WTC11 (cell line): ENCODE results near the gene OR5J2. TPM values are rescaled to one million over a fixed set of nuclear protein-coding genes. Genes with fewer than 3 reads are reported as not detected.

Source experiments
- ATAC-seq: fragments of 200-7000 bp; cut with Tn5 transposase; 2 replicates; pipeline ENCODE4 v1.10.0; 2021; ENCODE audit warnings: mild to moderate bottlenecking, moderate library complexity
- Bru-seq: library from RNA; stranded (reverse); fragments of 400-500 nt; gene quantifications from one replicate; lab custom pipeline; 2021; lab: Mats Ljungman, UMichigan
- CTCF ChIA-PET: fragments of 300-600 bp; sonication (Branson Sonifier 250); formaldehyde crosslinking; loops from one replicate; lab custom pipeline; 2021; ENCODE audit warnings: antibody characterized with exemption; lab: Charles Lee
- POLR2A ChIA-PET: fragments of 350-600 bp; sonication (Branson Sonifier 250); formaldehyde crosslinking; loops from one replicate; lab custom pipeline; 2021; ENCODE audit warnings: antibody characterized with exemption; lab: Charles Lee
- DNase-seq: peaks from one replicate; pipeline ENCODE4 v3.0.0; 2021; ENCODE audit warnings: low spot score
- H3K27ac Mint-ChIP-seq: 2 replicates; pipeline ENCODE4 v1.8.0; 2021; ENCODE audit warnings: mixed read lengths
- H3K27me3 Mint-ChIP-seq: 2 replicates; pipeline ENCODE4 v1.8.0; 2021; ENCODE audit warnings: low read depth, mild to moderate bottlenecking, moderate library complexity, mixed read lengths
- H3K36me3 Mint-ChIP-seq: 2 replicates; pipeline ENCODE4 v1.8.0; 2021; ENCODE audit warnings: mixed read lengths
- H3K4me1 Mint-ChIP-seq: 2 replicates; pipeline ENCODE4 v1.8.0; 2022; ENCODE audit warnings: mixed read lengths
- H3K4me3 Mint-ChIP-seq: 2 replicates; pipeline ENCODE4 v1.8.0; 2021; ENCODE audit warnings: mild to moderate bottlenecking, moderate library complexity, mixed read lengths
- H3K9me3 Mint-ChIP-seq: 2 replicates; pipeline ENCODE4 v1.8.0; 2021; ENCODE audit warnings: mixed read lengths
- ARID4B ChIP-seq: sonication (generic); formaldehyde crosslinking; IDR thresholded peaks from 2 replicates; pipeline ENCODE4 v1.8.0; 2023; ENCODE audit warnings: missing genetic modification reagents, mild to moderate bottlenecking, borderline replicate concordance
- ELF4 ChIP-seq: sonication (generic); formaldehyde crosslinking; IDR thresholded peaks from 2 replicates; pipeline ENCODE4 v1.8.1; 2022; ENCODE audit warnings: low read depth, mild to moderate bottlenecking, moderate library complexity, missing genetic modification reagents
- ERG ChIP-seq: fragments of 250-450 bp; sonication (Bioruptor Pico); IDR thresholded peaks from 2 replicates; pipeline ENCODE4 v1.8.0; 2021; ENCODE audit warnings: mild to moderate bottlenecking
- ETV6 ChIP-seq: sonication (generic); formaldehyde crosslinking; IDR thresholded peaks from 2 replicates; pipeline ENCODE4 v1.8.1; 2022; ENCODE audit warnings: mild to moderate bottlenecking, missing genetic modification reagents
- GRHL2 ChIP-seq: fragments of 250-450 bp; sonication (Bioruptor Pico); IDR thresholded peaks from 2 replicates; pipeline ENCODE4 v1.8.0; 2022; ENCODE audit warnings: mild to moderate bottlenecking, moderate library complexity; ENCODE audit not compliant: insufficient replicate concordance, severe bottlenecking
- HMGA2 ChIP-seq: fragments of 250-450 bp; sonication (Bioruptor Pico); IDR thresholded peaks from 2 replicates; pipeline ENCODE4 v1.4.0; 2021; ENCODE audit warnings: mild to moderate bottlenecking, moderate library complexity
- HMGXB4 ChIP-seq: sonication (generic); formaldehyde crosslinking; IDR thresholded peaks from 2 replicates; pipeline ENCODE4 v1.8.1; 2023; ENCODE audit warnings: mild to moderate bottlenecking, moderate library complexity, missing genetic modification reagents
- IRF2 ChIP-seq: sonication (generic); formaldehyde crosslinking; IDR thresholded peaks from 2 replicates; pipeline ENCODE4 v1.8.0; 2022; ENCODE audit warnings: low read depth, missing genetic modification reagents, borderline replicate concordance
- KAT7 ChIP-seq: sonication (generic); formaldehyde crosslinking; IDR thresholded peaks from 2 replicates; pipeline ENCODE4 v1.8.1; 2023; ENCODE audit warnings: missing genetic modification reagents, mild to moderate bottlenecking, borderline replicate concordance
- NR1H2 ChIP-seq: sonication (generic); formaldehyde crosslinking; IDR thresholded peaks from 2 replicates; pipeline ENCODE4 v1.9.0; 2021; ENCODE audit warnings: mild to moderate bottlenecking, moderate library complexity, missing genetic modification reagents
- PREB ChIP-seq: sonication (generic); formaldehyde crosslinking; IDR thresholded peaks from 2 replicates; pipeline ENCODE4 v1.8.1; 2022; ENCODE audit warnings: mild to moderate bottlenecking, missing genetic modification reagents, moderate library complexity, borderline replicate concordance
- SOX15 ChIP-seq: fragments of 250-450 bp; sonication (Bioruptor Pico); IDR thresholded peaks from 2 replicates; pipeline ENCODE4 v1.9.0; 2021; ENCODE audit warnings: mild to moderate bottlenecking
- SP1 ChIP-seq: sonication (generic); formaldehyde crosslinking; conservative IDR thresholded peaks from 2 replicates; pipeline ENCODE4 v1.8.1; 2022; ENCODE audit warnings: missing genetic modification reagents
- TEAD4 ChIP-seq: sonication (generic); formaldehyde crosslinking; IDR thresholded peaks from 2 replicates; pipeline ENCODE4 v1.8.0; 2022; ENCODE audit warnings: mild to moderate bottlenecking, missing genetic modification reagents
- USF2 ChIP-seq: sonication (generic); formaldehyde crosslinking; IDR thresholded peaks from 2 replicates; pipeline ENCODE4 v1.8.1; 2023; ENCODE audit warnings: mild to moderate bottlenecking, missing genetic modification reagents, moderate library complexity
- ZBTB43 ChIP-seq: sonication (generic); formaldehyde crosslinking; IDR thresholded peaks from 2 replicates; pipeline ENCODE4 v1.8.1; 2023; ENCODE audit warnings: mild to moderate bottlenecking, missing genetic modification reagents
- ZNF281 ChIP-seq: sonication (generic); formaldehyde crosslinking; IDR thresholded peaks from 2 replicates; pipeline ENCODE4 v1.8.0; 2023; ENCODE audit warnings: mild to moderate bottlenecking, missing genetic modification reagents
- ZNF317 ChIP-seq: sonication (generic); formaldehyde crosslinking; IDR thresholded peaks from 2 replicates; pipeline ENCODE4 v1.8.1; 2023; ENCODE audit warnings: low read depth, mild to moderate bottlenecking, moderate library complexity, missing genetic modification reagents, borderline replicate concordance
- ZNF512 ChIP-seq: sonication (generic); formaldehyde crosslinking; IDR thresholded peaks from 2 replicates; pipeline ENCODE4 v1.8.1; 2022; ENCODE audit warnings: missing genetic modification reagents, borderline replicate concordance
- long read RNA-seq, 3 experiments: library from RNA in 1 of 3; library from capped mRNA in 1 of 3; library from polyadenylated mRNA in 1 of 3; unstranded in 2 of 3; stranded (forward) in 1 of 3; transcript quantifications; one replicate each; pipeline ENCODE4 v2.0.0, GENCODE V29; 2021
- total RNA-seq: library from RNA; stranded (reverse); gene quantifications from 3 replicates; pipeline ENCODE4 v1.2.3, GENCODE V29; 2021

OR5J2 gene
- total RNA-seq (not detected in 3 replicates), Bru-seq, nascent RNA (not detected)
- long read RNA-seq, experiment 1: 0 reads
- long read RNA-seq, experiment 2: 0 reads
- long read RNA-seq, experiment 3: 0 reads

- Mint-ChIP-seq H3K27me3 (no peaks in the 10 kb centered on the region; the same call in 1 of the 2 replicates), H3K4me1 (no peaks in the 10 kb centered on the region), H3K36me3 (peaks cover 9% of the 10 kb centered on the region), H3K4me3 (no peak within 1 kb of the TSS), H3K9me3 (peaks cover 29% of the 10 kb centered on the region), H3K27ac (no peak within 1 kb of the TSS)
- TF ChIP-seq ZNF317: no peak
- TF ChIP-seq KAT7: no peak
- no peak for TF ChIP-seq SOX15 (CRISPR knock-in tag)
- no peak for TF ChIP-seq USF2 (CRISPR knock-in tag)
- TF ChIP-seq PREB: no peak
- no peak for TF ChIP-seq ELF4 (CRISPR knock-in tag)
- no peak for TF ChIP-seq NR1H2 (CRISPR knock-in tag)
- no peak for TF ChIP-seq ERG
- no peak for TF ChIP-seq ZBTB43 (CRISPR knock-in tag)
- TF ChIP-seq GRHL2: no peak
- TF ChIP-seq ZNF281: no peak
- no peak for TF ChIP-seq SP1 (CRISPR knock-in tag)
- no peak for TF ChIP-seq HMGA2 (CRISPR knock-in tag)
- no peak for TF ChIP-seq IRF2
- TF ChIP-seq TEAD4 (CRISPR knock-in tag): no peak
- no peak for TF ChIP-seq ETV6 (CRISPR knock-in tag)
- no peak for TF ChIP-seq ARID4B (CRISPR knock-in tag)
- TF ChIP-seq ZNF512: no peak
- TF ChIP-seq HMGXB4 (CRISPR knock-in tag): no peak
- CTCF ChIA-PET: no interaction called here
- no peak for DNase-seq
- POLR2A ChIA-PET: no interaction called here
- ATAC-seq: no peak
Measured at GRCh38 chr11:56176318-56176717, at the start of gene OR5J2. Gene OR5J2, plus strand, starts transcription at chr11:56176618. Its CDS starts 0 bp downstream, at chr11:56176618.
